HG03520 (cell line): ENCODE results near the gene CLDN14.

Source experiments
- ATAC-seq: cut with Tn5 transposase; IDR thresholded peaks from one replicate; pipeline ENCODE4 v1.9.1; 2021; ENCODE audit warnings: mild to moderate bottlenecking, moderate library complexity; ENCODE audit not compliant: unreplicated experiment

Gene CLDN14

GRCh38 chr21:36436829-36437744 is 42.8 kb downstream of the CLDN14 start:
- no peak for ATAC-seq

GRCh38 chr21:36434144-36434543 is 45.8 kb downstream of the CLDN14 start:
- ATAC-seq, result no peak

- no peak for ATAC-seq
Measured at GRCh38 chr21:36433059-36433709, 46.7 kb downstream of the CLDN14 start.

- ATAC-seq, result no peak
Measured at GRCh38 chr21:36431252-36431651, 48.7 kb downstream of the CLDN14 start.

GRCh38 chr21:36430841-36431240 is 49.1 kb downstream of the CLDN14 start:
- ATAC-seq, result no peak

- peak; percentile 87 for ATAC-seq
Measured at GRCh38 chr21:36429947-36430546, 49.9 kb downstream of the CLDN14 start.

- ATAC-seq, result no peak
Measured at GRCh38 chr21:36428761-36429432, 51.0 kb downstream of the CLDN14 start.

GRCh38 chr21:36427502-36427901 is 52.4 kb downstream of the CLDN14 start:
- ATAC-seq, result no peak

- ATAC-seq, result no peak
Measured at GRCh38 chr21:36425286-36425685, 54.6 kb downstream of the CLDN14 start.

- ATAC-seq, result no peak
Measured at GRCh38 chr21:36424592-36424991, 55.3 kb downstream of the CLDN14 start.

- ATAC-seq, result no peak
Measured at GRCh38 chr21:36423771-36424433, 56.0 kb downstream of the CLDN14 start.

GRCh38 chr21:36422279-36423098 is 57.4 kb downstream of the CLDN14 start:
- no peak for ATAC-seq

GRCh38 chr21:36420571-36421339 is 59.2 kb downstream of the CLDN14 start:
- no peak for ATAC-seq

- ATAC-seq, result no peak
Measured at GRCh38 chr21:36419996-36420395, 59.9 kb downstream of the CLDN14 start.

- no peak for ATAC-seq
Measured at GRCh38 chr21:36419241-36419640, 60.7 kb downstream of the CLDN14 start.

GRCh38 chr21:36415375-36415774 is 64.5 kb downstream of the CLDN14 start:
- no peak for ATAC-seq

GRCh38 chr21:36412916-36413315 is 67.0 kb downstream of the CLDN14 start:
- ATAC-seq, result no peak

- ATAC-seq, result no peak
Measured at GRCh38 chr21:36411301-36411700, 68.6 kb downstream of the CLDN14 start.
